ENCODE results near the gene KIF26A.
"Not testable (repeated sequence)": the region's sequence is repeated elsewhere in the genome, so short reads cannot be mapped to it uniquely, and the experiment has no call there.

The KIF26A gene

DNA sequence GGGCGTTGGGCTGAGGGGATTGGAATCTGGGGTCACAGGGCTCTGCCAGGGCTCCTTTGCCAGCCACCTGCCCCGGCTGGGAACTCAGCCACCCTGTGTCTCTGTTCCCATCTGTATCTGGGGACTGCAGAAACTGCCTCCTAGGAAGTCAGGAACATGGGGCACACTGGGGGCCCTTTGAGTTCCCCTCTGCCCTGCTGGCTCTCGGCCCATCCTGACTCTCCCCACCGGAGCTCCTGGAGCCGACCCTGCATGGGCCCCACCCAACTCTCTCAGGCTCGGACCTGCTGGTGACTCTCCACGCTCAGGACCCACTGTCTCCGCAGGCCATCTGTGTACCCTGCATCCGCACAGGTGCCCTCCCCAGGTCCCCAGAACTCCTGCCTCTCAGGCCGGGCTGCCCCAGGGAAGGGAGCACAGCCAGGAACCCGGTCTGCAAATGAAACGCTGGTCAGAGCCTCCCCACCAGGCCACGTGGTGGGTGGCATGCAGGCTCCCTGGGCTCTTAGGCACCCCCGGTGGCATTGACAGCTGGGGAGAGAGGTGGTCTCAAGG is 82.8 kb downstream of the KIF26A start:
- DNase-seq (ENCODE audit: low read depth in 2 of 3, low spot score in 1 of 3): no peak

DNA sequence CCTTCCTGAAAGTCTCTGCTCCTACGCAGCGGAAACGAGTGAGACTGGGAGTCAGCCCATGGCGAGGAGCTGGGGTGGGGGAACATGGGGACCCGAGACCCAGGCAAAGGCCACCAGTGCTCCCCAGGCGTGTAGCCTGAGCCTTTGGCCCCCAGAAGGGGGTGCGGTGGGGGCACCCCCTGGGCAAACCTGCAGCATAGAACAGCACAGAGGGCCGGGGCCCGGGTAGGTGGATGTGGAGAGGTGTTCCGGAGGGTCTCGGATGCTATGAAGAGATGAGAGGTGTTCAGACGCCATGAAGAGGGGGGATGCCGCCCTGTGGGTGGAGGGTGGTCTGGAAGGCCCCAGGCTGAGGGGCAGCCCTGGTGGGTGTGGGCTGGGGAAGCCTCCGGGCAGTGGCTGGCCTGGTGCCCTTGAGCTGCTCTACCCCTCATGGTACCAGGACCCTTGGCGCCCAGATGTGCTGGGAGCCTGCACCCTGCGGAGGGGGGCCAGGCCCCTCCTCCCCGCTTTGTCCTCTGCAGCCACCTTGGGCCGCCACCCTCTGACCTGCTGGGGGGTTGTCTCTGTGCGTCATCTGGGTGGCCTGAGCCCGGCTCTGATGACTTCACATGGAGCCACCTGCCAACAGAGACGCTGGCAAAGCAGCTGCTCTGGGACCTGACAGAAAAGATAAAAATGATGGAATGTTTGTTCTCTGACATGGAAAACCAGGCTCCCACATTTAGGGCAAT is 83.4 kb downstream of the KIF26A start:
- DNase-seq (ENCODE audit: low read depth in 2 of 3, low spot score in 1 of 3): no peak

DNA sequence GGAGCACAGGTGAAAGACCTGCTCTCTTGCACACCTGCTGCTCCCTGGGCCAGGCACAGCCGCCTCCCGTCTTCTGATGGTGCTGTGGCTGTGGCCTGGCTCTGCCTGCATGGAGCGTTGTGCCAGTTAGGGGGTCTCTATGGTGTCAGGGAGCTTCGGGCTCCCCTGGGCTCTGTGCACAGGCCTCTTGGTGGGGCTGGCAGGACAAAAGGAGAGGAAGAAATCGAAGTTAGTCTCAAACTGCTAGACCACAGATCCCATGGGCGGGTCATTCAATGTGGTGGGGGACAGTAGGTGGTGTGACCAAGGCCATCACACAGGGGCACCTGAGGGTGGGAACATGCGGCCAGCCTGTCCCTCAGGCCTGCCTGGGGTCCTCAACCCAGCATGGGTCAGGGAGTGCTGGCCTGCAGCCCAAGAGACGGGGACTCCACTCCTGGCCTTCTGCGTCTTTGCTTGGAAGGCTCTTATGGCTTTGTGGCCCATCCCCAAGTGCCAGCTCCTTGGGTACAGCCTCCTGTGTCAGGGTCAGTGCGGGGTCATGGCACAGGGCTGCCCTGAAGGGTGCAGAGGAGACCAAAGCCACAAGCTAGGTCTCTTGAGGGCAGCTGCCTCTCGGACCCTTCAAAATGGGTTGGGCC is 84.1 kb downstream of the KIF26A start:
- DNase-seq (ENCODE audit: low read depth in 2 of 3, low spot score in 1 of 3): no peak

DNA sequence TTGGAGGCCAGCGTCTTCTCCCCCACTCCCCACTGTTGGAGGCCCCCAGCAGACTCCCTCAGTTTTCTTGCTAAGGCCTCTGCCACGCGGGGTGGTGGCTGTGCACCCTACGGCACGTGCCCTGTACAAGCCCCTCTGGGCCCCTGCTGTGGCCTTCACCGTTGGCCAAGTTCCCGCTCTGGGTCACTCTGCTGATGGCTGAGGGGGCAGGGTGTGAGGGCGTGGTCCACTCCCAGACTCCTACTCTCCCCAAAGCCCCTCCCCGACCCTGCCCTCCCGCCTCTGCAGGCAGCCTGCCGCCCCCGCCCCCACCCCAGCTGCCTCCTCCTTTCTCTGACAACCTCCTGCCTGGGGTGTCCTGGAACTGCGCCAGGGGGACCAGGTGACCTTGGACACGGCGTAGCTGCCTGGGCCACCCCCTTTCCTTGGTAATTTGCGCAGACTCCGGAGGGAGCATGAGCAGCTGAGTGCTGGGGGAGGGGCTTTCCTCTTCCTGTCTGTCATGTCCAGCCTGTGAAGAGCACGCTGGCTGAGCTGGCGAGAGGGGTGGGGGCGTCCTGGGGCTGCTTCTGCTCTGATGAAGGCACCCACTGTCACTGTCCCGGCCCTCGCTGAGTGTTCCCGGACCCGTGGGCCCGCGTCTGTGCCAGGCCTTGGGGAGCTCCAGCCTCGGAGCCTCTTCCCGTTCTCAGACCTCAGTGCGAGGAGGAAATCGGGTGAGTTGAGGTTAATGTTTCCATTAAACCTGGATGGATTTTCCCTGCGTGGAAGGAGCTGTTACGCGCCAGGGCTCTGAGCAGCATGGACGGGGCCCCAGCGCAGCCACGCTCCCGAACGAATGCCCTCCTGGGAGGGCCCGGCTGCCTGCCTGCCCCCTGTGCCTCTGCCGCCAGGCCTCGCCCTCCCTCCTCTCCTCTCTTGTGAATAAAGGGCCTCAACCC is 85.0 kb downstream of the KIF26A start:
- DNase-seq (ENCODE audit: low read depth in 2 of 3, low spot score in 1 of 3): no peak

DNA sequence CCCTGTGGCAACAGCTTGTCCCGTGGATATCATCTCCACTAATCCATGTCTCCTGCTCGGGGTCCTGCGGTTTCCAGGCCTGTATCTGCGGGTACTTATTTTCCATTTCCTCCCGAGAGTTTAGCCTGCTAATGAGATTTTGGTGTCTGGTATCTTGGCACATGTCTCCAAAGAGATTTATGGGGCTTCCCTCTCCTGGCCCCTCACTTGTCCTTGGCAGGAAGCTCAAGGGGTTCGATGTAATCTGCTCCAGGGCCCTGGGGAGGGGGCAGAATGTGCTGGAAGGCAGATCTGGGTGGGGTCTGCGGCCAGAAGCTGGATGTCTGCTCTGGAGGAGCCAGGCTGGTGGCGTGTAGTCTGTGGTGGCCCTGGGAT is 85.7 kb downstream of the KIF26A start:
- no peak for DNase-seq (ENCODE audit: low read depth in 2 of 3, low spot score in 1 of 3)

DNA sequence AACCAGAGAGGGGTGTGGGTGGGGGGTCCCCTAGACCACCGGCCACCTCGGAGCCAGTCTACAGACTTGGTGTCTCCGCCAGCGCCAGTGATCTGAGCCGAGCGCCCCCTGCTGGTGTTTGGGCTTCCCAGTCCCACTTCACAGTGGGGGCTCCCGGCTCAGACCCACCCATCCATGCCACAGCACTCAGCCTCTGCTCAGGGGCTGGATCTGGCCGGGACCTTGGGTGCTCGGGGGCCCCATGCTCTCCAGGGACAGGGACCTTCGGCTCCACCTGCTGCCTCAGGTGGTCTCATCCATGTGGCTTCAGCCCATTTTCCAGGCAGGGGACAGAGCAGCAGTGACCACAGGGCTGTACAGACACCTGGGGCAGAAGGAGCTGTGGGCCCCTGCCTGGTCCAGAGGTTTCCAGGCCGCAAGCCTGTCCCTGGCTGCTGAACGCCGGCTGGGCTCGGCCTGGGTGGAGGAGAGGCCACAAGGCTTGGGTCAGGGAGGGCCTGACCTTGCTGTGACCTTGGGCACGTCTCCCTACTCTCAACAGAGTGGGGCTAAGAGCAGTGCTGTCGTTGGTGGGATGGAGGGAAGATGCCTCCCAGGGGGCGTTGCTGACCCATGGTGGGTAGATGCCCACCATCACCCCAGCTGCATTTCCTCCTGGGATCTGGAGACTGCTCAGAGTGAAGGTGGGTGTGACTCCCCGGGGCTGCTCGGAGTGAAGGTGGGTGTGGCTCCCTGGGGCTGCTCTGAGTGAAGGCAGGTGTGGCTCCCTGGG is 86.3 kb downstream of the KIF26A start:
- peak in 2 of 3 donors; percentile 19 to 33 for DNase-seq (ENCODE audit: low read depth in 2 of 3, low spot score in 1 of 3)

DNA sequence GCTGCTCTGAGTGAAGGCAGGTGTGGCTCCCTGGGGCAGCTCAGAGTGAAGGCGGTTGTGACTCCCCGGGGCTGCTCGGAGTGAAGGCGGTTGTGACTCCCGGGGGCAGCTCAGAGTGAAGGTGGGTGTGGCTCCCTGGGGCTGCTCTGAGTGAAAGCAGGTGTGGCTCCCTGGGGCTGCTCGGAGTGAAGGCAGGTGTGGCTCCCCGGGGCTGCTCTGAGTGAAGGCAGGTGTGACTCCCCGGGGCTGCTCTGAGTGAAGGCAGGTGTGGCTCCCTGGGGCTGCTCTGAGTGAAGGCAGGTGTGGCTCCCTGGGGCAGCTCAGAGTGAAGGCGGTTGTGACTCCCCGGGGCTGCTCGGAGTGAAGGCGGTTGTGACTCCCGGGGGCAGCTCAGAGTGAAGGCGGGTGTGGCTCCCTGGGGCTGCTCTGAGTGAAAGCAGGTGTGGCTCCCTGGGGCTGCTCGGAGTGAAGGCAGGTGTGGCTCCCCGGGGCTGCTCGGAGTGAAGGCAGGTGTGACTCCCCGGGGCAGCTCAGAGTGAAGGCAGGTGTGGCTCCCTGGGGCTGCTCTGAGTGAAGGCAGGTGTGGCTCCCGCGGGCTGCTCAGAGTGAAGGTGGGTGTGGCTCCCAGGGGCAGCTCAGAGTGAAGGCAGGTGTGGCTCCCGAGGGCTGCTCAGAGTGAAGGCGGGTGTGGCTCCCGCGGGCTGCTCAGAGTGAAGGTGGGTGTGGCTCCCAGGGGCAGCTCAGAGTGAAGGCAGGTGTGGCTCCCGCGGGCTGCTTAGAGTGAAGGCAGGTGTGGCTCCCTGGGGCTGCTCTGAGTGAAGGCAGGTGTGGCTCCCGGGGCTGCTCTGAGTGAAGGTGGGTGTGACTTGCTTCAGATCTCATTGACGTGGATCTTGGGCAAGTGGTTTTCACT is 87.1 kb downstream of the KIF26A start:
- DNase-seq (ENCODE audit: low read depth in 2 of 3, low spot score in 1 of 3): not testable (repeated sequence)

DNA sequence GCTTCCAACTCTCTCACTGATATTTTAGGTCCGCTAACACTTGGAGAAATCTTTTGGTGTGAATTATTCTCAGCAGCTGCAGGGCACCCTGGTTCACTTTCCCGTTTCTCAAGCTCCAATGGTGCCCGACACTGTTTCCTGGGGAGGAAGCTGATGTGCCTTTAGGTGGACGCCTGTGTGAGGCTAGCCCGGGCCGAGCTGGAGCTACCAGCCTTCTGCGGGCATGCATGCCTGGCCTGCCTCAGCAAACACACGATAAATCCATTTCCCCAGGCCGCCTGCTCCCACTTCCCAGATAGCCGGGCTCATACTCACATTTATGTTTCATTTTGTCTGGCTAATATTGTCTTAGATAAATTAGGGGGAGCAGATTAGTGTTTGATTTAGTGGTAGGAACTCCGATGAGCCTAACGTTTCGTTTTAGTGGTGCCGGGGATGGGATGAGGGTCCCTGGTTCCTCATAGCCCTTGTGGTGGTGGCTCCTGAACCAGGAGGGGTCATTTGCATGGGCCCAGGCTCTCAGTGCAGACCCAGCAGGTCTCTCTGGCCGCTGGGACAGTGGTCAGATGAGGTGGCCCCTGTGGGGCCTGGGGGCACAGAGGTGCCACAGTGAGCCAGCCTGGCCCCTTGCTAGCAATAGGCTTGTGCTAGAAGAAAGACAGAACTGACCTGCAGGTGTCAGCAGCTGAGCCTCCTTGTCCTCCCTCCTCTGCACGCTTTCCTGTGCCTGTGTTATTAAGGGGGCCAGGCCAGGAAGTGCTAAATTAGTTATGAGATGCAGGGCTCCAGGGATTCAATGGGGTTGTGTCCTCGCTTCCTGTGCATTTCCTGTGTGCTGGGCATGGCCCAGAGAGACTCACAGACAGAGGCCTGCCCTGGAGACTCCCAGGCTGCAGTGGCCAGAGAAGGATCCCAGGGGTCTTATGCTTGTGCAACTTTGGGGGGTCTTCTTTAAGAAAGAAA is 88.3 kb downstream of the KIF26A start:
- no peak for DNase-seq (ENCODE audit: low read depth in 2 of 3, low spot score in 1 of 3)

DNA sequence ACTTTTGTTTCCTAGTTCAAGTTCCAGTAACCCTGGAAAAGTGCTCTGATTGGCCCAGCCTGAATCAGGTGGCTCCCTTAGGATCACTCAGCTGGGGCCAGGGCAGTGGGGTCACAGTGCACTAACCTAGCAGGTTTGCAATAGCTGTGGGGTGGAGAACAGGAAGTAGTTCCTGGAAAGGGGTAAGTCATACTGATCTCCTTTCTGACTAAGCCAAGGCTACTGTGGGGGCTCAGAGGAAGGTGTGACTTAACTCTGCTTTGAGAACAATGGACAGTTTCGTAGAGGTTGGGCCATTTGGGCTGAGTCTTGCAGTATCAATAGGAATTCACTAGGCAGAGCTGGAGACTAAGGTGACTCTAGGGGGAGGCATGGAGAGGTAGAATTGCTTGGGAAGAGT is 89.4 kb downstream of the KIF26A start:
- DNase-seq (ENCODE audit: low read depth in 2 of 3, low spot score in 1 of 3): peak in 2 of 3 donors; percentile 12 to 15

DNA sequence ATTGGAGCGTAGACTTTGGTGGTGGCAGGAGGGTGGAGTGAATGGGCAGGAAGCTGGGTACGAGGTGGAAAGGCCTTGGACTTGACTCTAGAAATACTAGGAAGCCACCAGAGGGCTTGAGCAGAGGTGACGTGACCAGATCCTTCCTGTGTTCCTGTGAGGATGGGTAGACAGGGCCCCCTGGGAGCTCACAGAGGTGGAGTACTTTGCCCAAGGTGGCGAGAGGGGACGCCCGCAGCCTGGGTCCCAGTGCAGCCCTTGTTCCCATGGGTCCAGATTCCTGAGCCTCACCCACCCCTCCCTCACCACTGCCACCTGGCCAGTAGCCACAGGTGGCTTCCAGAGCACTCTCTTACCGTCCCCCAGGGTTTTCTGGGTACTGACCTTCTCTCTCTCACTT is 89.8 kb downstream of the KIF26A start:
- no peak for DNase-seq (ENCODE audit: low read depth in 2 of 3, low spot score in 1 of 3)

DNA sequence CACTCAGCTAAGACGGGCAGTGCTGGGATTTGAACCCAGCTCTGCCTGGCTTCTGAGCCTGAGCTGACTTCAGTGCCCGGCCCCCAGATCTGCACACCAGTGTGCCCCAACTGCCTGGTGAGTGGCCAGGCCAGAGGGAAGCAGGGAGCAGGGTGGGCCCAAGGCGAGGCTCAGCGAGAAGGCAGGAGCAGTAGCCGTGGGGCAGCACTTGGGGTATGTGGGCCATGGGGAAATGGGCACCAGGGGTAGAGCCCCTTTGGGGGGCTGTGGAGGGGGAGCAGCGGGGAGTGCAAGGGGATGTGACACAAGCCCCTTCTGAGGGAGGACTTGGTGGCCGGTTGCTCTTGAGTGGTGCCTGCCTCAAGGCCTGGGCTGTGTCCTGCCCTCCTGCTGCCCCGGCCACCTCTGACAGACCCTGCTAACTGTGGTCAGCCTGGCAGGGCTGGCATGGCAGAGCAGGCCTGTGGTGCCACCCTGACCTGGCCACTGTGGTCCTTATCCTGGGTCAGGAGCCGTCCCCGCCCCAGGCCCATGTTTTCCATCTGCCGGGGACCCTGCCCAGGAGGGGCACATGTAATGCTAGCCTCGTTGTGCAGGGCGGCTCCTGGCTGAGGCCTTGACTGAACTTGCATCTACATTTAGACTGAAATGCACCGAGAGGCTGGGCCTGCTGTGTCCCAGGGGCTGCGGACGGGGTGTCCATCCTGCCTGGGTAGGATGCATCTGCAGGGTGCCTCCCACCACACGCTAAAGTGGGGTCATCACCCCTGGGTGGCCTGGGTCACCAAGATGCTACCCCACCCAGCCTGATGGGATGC is 90.5 kb downstream of the KIF26A start:
- no peak for DNase-seq (ENCODE audit: low read depth in 2 of 3, low spot score in 1 of 3)

DNA sequence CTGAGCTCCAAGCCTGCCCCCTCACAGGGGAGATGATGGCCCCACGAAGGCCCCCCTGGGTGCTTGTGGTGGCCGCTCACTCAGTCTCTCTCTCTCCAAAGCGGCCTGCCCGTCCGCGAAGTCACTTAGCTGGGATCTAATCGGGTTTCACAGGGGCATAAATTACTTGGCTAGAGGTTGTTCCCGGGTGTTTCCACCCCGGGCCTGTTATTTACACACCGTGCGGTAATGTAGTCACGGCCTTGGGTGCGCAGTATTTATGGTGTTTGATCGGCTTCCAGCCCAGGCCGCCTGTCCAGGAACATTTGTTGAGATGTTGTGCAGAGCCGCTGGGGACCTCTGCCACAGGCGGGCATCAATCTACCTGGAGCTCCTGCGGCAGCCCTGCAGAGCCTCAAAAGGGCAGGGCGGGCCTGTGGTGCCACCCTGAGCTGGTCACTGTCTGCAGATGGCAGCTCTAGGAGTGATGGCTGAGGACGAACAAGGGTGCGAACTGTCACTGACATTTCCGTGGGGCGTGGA is 91.2 kb downstream of the KIF26A start:
- DNase-seq (ENCODE audit: low read depth in 2 of 3, low spot score in 1 of 3): no peak

DNA sequence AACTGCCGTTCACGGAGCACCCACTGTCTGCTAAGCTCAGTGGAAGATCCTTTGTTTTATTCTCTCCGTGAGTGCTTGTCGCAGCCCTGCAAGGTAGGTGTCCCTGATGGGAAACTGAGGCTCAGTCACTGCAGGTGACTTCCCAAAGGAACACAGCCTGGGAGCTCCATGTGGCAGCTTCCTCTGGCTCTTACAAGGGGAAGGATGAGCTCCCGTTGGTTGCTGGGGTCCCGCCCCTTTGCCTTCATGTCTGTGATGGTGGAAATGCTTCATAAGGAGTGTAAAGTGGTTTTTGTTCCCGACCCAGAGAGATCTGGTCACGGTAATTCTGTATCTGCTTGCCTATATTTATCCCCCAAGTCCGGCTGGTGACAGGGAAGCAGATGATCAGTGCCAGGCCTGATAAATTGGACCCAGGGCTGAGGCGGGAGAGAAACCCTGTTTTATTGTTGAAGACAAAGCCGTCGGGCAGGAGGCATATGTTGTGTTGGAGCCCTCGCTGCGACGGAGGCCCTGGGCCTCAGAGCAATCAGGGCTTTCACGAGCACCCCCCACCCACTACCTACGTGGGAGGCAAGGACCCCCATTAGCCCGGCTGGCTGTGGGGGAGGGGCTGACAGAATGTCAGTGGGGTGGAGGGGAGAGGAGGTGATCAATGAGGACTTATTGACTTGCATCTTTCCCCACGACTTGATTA is 91.9 kb downstream of the KIF26A start:
- no peak for DNase-seq (ENCODE audit: low read depth in 2 of 3, low spot score in 1 of 3)

All from stimulated activated CD4-positive, alpha-beta T cell treated with anti-CD3 and anti-CD28 coated beads, Interleukin-12 subunit alpha, Interleukin-12 subunit beta, amount 100 ng/mL, for 48 hours (primary cell).